ENCODE data around the gene SLC24A5.
A peak's percentile ranks its signal among the peaks of the same experiment; 100 is the strongest.

The SLC24A5 gene

GRCh38 chr15:48119277-48119676 is 1.5 kb upstream of the SLC24A5 start:
- no peak for DNase-seq

GRCh38 chr15:48121849-48122248 is 1.1 kb downstream of the SLC24A5 start:
- no peak for DNase-seq

- no peak for DNase-seq
Measured at GRCh38 chr15:48126667-48127355, 6.0 kb downstream of the SLC24A5 start.

GRCh38 chr15:48131324-48131723 is 10.5 kb downstream of the SLC24A5 start:
- no peak for DNase-seq

- no peak for DNase-seq
Measured at GRCh38 chr15:48132874-48133273, 12.1 kb downstream of the SLC24A5 start.

- no peak for DNase-seq
Measured at GRCh38 chr15:48143856-48144255, 23.1 kb downstream of the SLC24A5 start.

- no peak for DNase-seq
Measured at GRCh38 chr15:48144889-48145288, 24.1 kb downstream of the SLC24A5 start.

- no peak for DNase-seq
Measured at GRCh38 chr15:48145923-48146322, 25.1 kb downstream of the SLC24A5 start.

- DNase-seq, result no peak
Measured at GRCh38 chr15:48147358-48147757, 26.6 kb downstream of the SLC24A5 start.

GRCh38 chr15:48149858-48150257 is 29.1 kb downstream of the SLC24A5 start:
- DNase-seq, result no peak

- DNase-seq, result no peak
Measured at GRCh38 chr15:48153526-48153925, 32.7 kb downstream of the SLC24A5 start.

- DNase-seq, result no peak
Measured at GRCh38 chr15:48168616-48169015, 47.8 kb downstream of the SLC24A5 start.

- no peak for DNase-seq
Measured at GRCh38 chr15:48170981-48171380, 50.2 kb downstream of the SLC24A5 start.

- DNase-seq, result no peak
Measured at GRCh38 chr15:48175126-48175525, 54.3 kb downstream of the SLC24A5 start.

- DNase-seq, result no peak
Measured at GRCh38 chr15:48176112-48176511, 55.3 kb downstream of the SLC24A5 start.

- DNase-seq, result no peak
Measured at GRCh38 chr15:48176957-48177356, 56.2 kb downstream of the SLC24A5 start.

GRCh38 chr15:48177383-48177765 is 56.6 kb downstream of the SLC24A5 start:
- DNase-seq, result peak; percentile 30

GRCh38 chr15:48177766-48178647 is 57.2 kb downstream of the SLC24A5 start, which contains the start of gene MYEF2:
MYEF2 (minus strand) TSS chr15:48178295; CDS start chr15:48178237, 58 bp downstream.
- peak; percentile 55 for DNase-seq

- no peak for DNase-seq
Measured at GRCh38 chr15:48178648-48178931, 57.8 kb downstream of the SLC24A5 start.

- no peak for DNase-seq
Measured at GRCh38 chr15:48182749-48183148, 62.0 kb downstream of the SLC24A5 start.

- no peak for DNase-seq
Measured at GRCh38 chr15:48185529-48185928, 64.7 kb downstream of the SLC24A5 start.

GRCh38 chr15:48186271-48186670 is 65.5 kb downstream of the SLC24A5 start:
- DNase-seq, result no peak

- DNase-seq, result peak; percentile 48
Measured at GRCh38 chr15:48190932-48191573, 70.3 kb downstream of the SLC24A5 start.

Data from amniotic stem cell (primary cell).